GM21786 (cell line): ENCODE measurements around the gene TRIP13.
"Not testable (repeated sequence)": the region's sequence is repeated elsewhere in the genome, so short reads cannot be mapped to it uniquely, and the experiment has no call there.

Experiments used
- ATAC-seq: cut with Tn5 transposase; IDR thresholded peaks from one replicate; pipeline ENCODE4 v1.9.1; 2021; ENCODE audit not compliant: unreplicated experiment

The TRIP13 gene

GRCh38 chr5:916441-917293, 24.0 kb downstream of the TRIP13 start:
- ATAC-seq: no peak

GRCh38 chr5:918717-919116, 26.0 kb downstream of the TRIP13 start:
- not testable (repeated sequence) for ATAC-seq

DNA sequence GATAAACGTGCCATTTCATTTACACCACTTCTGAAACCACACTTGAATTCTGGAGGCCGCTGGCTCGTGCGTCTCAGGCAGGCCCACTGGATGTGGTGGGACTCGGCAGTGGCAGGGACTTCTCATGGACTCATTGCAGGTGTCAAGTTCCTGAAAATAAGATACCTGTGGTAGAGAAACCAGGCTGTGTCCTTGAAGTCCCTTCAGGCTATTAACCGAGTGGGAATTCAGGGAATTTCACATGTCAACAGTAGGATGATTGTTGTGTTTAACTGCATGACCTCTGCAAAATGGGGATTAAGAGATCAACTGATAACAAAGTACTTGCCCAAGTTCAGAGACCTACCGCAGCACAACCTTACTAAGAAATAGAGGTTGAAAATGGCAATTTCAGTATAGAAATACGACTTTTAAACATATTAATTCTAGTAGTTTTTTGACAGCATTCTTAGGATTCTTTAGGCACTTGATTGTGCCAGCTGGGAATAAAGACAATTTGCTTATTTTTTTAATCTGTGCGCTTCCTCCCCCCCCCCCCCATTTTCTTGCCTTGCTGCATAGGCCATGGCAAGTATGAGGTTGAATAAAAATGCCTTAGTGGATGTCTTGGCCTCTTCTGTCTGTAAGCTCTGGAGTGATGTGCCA, 26.8 kb downstream of the TRIP13 start:
- ATAC-seq: no peak

- ATAC-seq: no peak
Measured at GRCh38 chr5:920321-920720, 27.6 kb downstream of the TRIP13 start.

DNA sequence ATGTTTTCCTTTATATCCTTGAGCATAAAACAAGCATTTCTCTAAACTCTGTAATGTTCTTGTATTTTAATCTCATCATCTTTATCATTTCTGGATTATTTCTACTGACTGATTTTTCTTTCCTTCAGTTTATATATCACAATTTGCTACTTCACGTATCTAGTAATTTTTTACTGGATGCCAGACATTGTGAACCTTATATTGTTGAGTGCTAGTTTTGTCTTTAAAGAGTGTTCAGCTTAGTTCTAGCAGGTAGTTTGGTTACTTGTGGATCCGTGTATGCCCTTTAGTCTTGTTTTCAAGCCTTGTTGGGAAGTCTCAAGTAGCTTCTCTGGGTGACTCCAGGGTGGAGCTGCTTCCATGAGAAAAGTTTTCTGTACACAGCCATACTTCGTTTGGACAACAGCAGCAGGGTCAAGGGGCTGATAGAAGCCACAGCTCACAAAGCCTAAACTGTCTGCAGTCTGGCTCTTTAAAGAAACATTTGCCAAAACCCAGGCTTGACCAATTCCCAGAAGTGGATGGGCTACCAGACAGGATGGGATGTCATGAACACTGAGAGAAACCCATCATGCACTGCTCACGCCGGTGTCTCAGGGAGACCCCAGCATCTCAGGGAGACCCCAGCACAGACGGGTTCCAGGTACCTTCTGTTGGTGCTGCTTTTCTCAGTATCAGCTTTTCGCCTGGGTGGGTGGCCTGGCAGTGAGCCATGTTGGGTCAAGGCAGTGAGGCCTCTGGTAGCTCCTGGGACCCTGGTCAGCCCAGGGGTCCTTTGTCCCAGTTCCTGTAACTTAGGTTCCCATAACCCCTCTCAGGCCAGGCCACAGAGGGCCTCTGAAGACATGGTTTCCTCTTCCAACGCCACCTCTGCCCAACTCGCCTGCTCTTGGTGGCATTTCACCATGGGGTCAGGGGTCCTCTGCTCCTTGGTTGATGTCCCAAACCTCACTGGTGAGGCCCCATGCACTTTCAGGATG, 29.1 kb downstream of the TRIP13 start:
- no peak for ATAC-seq

- ATAC-seq: no peak
Measured at GRCh38 chr5:922436-923280, 30.0 kb downstream of the TRIP13 start.

GRCh38 chr5:923281-923873, 30.7 kb downstream of the TRIP13 start:
- peak; percentile 72 for ATAC-seq

DNA sequence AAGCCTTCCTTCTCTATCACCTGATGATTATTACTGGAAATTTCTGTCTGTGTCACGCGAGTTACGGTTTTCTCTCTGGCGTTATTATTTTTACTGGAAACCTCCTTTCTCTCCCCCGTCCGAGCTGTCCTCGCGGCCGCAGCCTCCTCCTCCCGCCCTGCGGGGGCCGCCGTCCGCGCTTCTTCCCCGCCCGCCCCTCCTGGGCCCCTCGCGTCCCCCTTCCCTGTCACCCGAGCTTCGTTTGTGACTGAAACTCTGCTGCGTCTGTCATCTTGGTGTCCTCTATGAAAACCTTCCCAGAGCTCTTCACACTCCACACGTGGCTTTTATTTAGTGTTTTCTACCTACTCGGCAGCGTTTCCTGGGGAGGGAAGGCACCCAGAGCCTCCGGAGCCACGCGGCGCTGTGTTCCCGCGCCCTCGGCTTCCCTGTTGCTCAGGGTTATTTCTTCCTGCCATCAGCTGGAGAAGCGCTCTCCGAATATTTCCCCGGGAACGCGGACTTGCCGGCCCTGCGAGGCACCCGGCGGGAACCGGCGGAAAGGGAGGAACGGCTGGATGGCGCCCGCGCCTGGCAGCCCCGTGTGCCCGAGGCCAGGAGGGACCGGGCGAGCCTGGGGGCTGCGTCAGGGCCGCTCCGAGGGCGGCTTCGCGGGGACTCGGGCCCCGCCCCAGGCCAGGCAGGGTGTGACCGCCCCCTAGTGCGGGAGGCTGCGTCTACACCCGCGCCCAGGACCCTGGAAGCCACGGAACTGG, 33.9 kb downstream of the TRIP13 start:
- no peak for ATAC-seq

DNA sequence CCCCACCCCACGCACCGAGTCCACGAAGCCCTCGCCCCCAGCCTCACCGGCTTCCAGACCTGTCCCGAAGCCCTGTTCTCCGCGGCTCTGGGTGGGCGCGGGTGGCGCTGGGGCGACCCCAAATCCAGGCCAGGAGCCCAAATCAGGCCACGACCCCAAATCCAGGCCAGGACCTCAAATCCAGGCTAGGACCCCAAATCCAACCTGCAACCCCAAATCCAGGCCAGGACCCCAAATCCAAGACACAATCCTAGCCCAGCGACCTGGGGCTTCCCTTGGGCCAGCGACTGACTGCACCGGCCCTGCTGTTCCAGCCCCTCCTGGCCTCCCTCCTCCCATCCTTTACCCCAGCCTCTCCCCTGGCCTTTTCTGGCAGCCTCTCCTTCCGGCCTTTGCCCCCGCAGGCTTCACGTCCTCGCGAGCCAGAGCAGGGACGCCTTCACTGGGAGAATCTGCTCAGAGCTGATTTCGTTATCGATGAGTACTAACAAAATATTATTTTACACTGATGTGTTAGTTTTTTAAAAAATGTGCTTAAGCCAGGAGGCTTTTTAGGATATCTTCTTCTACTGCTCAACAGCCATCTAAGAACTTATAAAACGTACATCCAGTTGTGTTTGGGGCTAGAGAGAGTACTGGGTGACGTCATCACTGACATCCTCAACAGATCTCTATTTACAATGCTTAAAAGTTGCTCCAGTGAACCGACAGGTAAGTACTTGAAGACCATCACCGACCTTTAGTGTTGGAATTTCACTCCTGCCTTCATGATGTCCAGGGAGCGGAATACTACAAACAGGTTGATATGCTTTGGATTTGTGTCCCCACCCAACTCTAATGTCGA, 34.7 kb downstream of the TRIP13 start:
- ATAC-seq: no peak

- not testable (repeated sequence) for ATAC-seq
Measured at GRCh38 chr5:929182-929581, 36.5 kb downstream of the TRIP13 start.

GRCh38 chr5:929596-929995, 36.9 kb downstream of the TRIP13 start:
- ATAC-seq: no peak

GRCh38 chr5:930866-931265, 38.2 kb downstream of the TRIP13 start:
- ATAC-seq: no peak

GRCh38 chr5:931570-932145, 39.0 kb downstream of the TRIP13 start:
- no peak for ATAC-seq

DNA sequence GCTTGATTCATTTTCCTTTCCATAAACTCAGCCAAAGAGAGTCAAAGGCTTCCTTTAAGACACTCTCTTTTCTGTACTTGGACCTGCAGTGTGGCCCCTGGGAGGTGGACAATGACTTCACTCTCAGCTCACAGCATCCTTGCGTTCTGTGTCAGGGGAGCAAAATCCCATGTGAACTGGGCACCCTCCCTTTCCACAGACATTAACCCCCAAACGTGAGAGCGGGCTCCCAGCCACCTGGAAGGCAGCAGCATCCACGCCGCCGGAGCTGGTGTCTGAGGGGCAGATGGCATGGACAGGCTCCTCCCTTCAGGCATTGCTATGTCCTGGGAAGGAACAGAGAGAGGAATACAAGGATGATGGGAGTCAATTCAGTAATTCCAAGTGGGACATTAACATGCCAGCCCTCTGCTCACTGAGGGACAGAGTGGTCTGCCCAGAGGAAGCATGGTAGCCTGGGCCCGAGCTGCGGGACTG, 39.5 kb downstream of the TRIP13 start:
- ATAC-seq: no peak

DNA sequence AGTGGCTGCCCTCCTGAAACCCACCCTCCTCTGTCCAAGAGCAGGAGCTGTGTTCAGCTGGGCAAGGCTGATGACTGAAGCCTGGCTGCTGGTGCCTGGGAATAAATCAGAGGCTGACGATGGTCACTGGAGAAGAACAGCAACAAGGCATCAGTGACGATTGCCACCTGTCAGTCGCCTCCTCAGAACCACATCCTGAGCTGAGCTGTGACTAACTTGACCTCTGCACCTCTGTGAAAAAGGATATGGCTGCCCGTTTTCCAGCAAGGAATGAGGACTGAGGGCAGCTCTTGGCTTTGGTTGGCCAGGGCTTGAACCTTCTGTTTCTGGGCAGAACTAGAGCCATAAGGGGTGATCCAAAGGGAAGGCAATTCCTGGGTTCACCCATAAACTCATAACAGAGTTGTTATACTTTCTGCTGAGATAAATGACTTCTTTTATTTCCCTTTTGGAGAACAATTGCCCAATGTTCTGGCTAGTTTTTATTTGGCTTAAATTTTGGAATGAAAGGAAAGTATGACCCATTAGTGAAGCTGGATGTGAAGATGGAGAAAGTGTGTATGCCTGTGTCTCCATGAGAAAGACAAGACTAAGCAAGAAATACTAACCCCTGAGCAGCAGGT, 40.1 kb downstream of the TRIP13 start:
- ATAC-seq: no peak

DNA sequence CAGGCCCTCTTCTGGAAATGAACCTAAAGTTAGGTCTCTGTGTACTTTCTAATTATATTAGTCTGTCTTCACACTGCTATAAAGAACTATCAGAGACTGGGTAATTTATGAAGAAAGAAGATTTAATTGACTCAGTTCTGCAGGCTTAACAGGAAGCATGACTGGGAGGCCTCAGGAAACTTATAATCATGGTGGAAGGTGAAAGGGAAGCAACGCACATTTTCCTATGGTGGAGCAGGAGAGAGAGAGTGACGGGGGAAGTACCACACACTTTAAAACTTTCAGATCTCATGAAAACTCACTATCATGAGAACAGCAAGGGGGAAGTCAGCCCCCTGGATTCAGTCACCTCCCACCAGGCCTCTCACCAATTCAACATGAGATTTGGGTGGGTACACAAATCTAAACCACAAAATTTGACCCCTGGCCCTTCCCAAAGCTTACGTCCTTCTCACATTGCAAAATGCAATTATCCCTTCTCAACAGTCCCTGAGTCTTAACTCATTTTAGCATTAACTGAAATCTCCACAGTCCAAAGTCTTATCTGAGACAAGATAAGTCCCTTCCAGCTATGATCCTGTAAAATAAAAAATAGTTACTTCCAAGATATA, 40.7 kb downstream of the TRIP13 start:
- no peak for ATAC-seq

- not testable (repeated sequence) for ATAC-seq
Measured at GRCh38 chr5:933951-934350, 41.3 kb downstream of the TRIP13 start.
